Measurements from ENCODE around the gene AUTS2. TPM values are rescaled to one million over a fixed set of nuclear protein-coding genes. Genes with fewer than 3 reads are reported as not detected.

AUTS2 gene
- total and polyA plus RNA-seq, 2 of the 8 experiments (the other 6 are each of a cell fraction or from before 2014, with no cell fraction given): 25.9 to 101 TPM

- CTCF ChIA-PET (ENCODE audit: partially characterized antibody): no interaction called here
- Histone ChIP-seq H3K4me1 (replicated peaks in 1 of 4; ENCODE audit: control insufficient read depth in 3 of 4, insufficient read depth in 4 of 4, low read length in 3 of 4) (no peaks in the 10 kb centered on the region), H3K36me3 (ENCODE audit: control insufficient read depth in 2 of 4, insufficient read depth in 4 of 4, low read length in 3 of 4) (no peaks in the 10 kb centered on the region), H2AK5ac (ENCODE audit: low read depth, low read length) (no peak overlapping the region), H3K79me1 (ENCODE audit: low read depth, low read length) (no peaks in the 10 kb centered on the region), H3K4me3 (ENCODE audit: extremely low read depth in 1 of 4, insufficient read depth in 2 of 4, low read depth in 3 of 4, low read length in 4 of 4) (no peak overlapping the region), H2BK5ac (ENCODE audit: low read depth, low read length) (no peak overlapping the region), H2BK15ac (ENCODE audit: low read length) (no peak overlapping the region), H3K9ac (replicated peaks in 1 of 4; ENCODE audit: extremely low read depth in 1 of 4, low read depth in 3 of 4, low read length in 3 of 4) (no peak overlapping the region), H4K20me1 (replicated peaks in 1 of 2; ENCODE audit: control insufficient read depth in 1 of 2, insufficient read depth in 2 of 2, low read length in 2 of 2) (no peaks in the 10 kb centered on the region), H3K79me2 (ENCODE audit: control insufficient read depth in 1 of 2, insufficient read depth in 2 of 2, low read length in 2 of 2) (no peaks in the 10 kb centered on the region), H2BK120ac (replicated peaks; ENCODE audit: low read depth, low read length) (no peak overlapping the region), H3K27ac (ENCODE audit: low read depth, low read length) (no peak overlapping the region), H3K4me2 (ENCODE audit: insufficient read depth in 1 of 2, low read depth in 2 of 2, low read length in 2 of 2) (no peak overlapping the region), H3K56ac (replicated peaks; ENCODE audit: insufficient read length, low read depth, low read length) (no peak overlapping the region), H3K4ac (replicated peaks; ENCODE audit: insufficient read length, low read depth, low read length) (no peak overlapping the region), H3K14ac (ENCODE audit: insufficient read length) (no peak overlapping the region), H2AFZ (ENCODE audit: low read length) (no peak overlapping the region), H3K27me3 (replicated peaks in 1 of 4; ENCODE audit: control insufficient read depth in 3 of 4, extremely low read depth in 1 of 4, insufficient read depth in 3 of 4, low read length in 3 of 4) (no peaks in the 10 kb centered on the region), H4K8ac (ENCODE audit: extremely low read depth, insufficient read depth, low read length) (no peak overlapping the region), H3K9me3 (ENCODE audit: insufficient read depth in 2 of 2, low read depth in 1 of 2, low read length in 1 of 2) (no peaks in the 10 kb centered on the region), H2BK20ac (ENCODE audit: low read length) (no peak overlapping the region), H4K91ac (replicated peaks; ENCODE audit: insufficient read length, low read length) (no peak overlapping the region), H3K23ac (ENCODE audit: insufficient read length) (no peak overlapping the region), H3K18ac (ENCODE audit: extremely low read depth, low read length) (no peak overlapping the region), H3K23me2 (ENCODE audit: low read depth, low read length) (no peaks in the 10 kb centered on the region), H2BK12ac (ENCODE audit: low read depth, low read length) (no peak overlapping the region), H4K5ac (ENCODE audit: insufficient read length, low read depth, low read length) (no peak overlapping the region)
- no peak for DNase-seq (ENCODE audit: low read depth in 1 of 2, low spot score in 2 of 2)
- POLR2A ChIA-PET (ENCODE audit: partially characterized antibody): no interaction called here
- no peak for FAIRE-seq
- WGBS, 2 experiments (ENCODE audit: extremely low coverage in 1 of 2, insufficient coverage in 1 of 2, insufficient read length in 1 of 2, insufficient replicate concordance in 2 of 2, low coverage in 1 of 2, low lambda C conversion rate in 2 of 2, missing lambda C conversion rate in 1 of 2): 91% methylated on average over 1 of the region's 1 CpG; no CpG with 5 or more reads in 1 of the 2 experiments
- no peak for TF ChIP-seq RNF2 (IDR thresholded peaks at IDR 0.05; ENCODE audit: borderline replicate concordance, low read depth, low read length, missing control alignments, poor library complexity, severe bottlenecking)
- TF ChIP-seq JUND (IDR thresholded peaks at IDR 0.05; ENCODE audit: low read length): no peak
- no peak for TF ChIP-seq SIN3A (conservative IDR thresholded peaks at IDR 0.05 in 1 of 2, IDR thresholded peaks at IDR 0.05 in 1 of 2; ENCODE audit: low read depth in 1 of 2, low read length in 2 of 2)
- no peak for TF ChIP-seq SIX5 (IDR thresholded peaks at IDR 0.05; ENCODE audit: low read depth, low read length)
- TF ChIP-seq CHD1 (IDR thresholded peaks at IDR 0.05; ENCODE audit: low read depth, low read length): no peak
- TF ChIP-seq ATF2 (IDR thresholded peaks at IDR 0.05; ENCODE audit: low read length): no peak
- TF ChIP-seq CBX5 (IDR thresholded peaks at IDR 0.05; ENCODE audit: low read depth, low read length): no peak
- no peak for TF ChIP-seq SAP30 (IDR thresholded peaks at IDR 0.05; ENCODE audit: insufficient read depth, insufficient replicate concordance, low read length)
- TF ChIP-seq CBX8 (IDR thresholded peaks at IDR 0.05; ENCODE audit: borderline replicate concordance, low read depth, low read length): no peak
- TF ChIP-seq, protein P1, sequence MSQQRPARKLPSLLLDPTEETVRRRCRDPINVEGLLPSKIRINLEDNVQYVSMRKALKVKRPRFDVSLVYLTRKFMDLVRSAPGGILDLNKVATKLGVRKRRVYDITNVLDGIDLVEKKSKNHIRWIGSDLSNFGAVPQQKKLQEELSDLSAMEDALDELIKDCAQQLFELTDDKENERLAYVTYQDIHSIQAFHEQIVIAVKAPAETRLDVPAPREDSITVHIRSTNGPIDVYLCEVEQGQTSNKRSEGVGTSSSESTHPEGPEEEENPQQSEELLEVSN (IDR thresholded peaks at IDR 0.05): no peak
- no peak for TF ChIP-seq MAX (IDR thresholded peaks at IDR 0.05)
Measured at GRCh38 chr7:70076325-70076724, 478.1 kb downstream of the AUTS2 start.
